ENCODE data around the gene ZBTB7C. TPM values are rescaled to one million over a fixed set of nuclear protein-coding genes. Genes with fewer than 3 reads are reported as not detected.

Gene ZBTB7C
- total and polyA plus RNA-seq, 2 of the 8 experiments (the other 6 are each of a cell fraction or from before 2014, with no cell fraction given), result 0.15 to 0.45 TPM

DNA sequence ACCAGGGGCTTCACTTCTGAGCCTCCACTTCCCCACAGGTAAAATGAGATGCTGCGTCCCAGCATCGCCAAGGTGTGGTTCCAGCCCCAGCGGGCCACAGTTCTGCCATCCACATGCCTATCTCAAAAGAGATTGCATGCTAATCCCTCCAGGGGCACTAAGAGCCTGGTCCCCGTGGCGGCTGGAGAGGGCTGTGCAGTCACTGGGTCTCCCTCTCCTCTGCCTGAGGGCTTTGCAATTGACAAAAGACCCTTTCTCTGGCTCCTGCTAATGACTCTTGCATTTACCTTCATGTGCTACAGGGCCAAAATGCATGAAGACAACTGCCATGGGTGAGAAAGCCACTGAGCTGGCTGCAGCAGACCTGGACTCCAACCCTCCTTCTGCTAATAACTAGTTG lies 18.5 kb downstream of the ZBTB7C start:
- Histone ChIP-seq H3K9me3 (ENCODE audit: insufficient read depth in 2 of 2, low read depth in 1 of 2, low read length in 1 of 2) (no peaks in the 10 kb centered on the region), H2BK12ac (ENCODE audit: low read depth, low read length) (no peak overlapping the region), H3K9ac (replicated peaks in 1 of 4; ENCODE audit: extremely low read depth in 1 of 4, low read depth in 3 of 4, low read length in 3 of 4) (no peak overlapping the region), H3K56ac (replicated peaks; ENCODE audit: insufficient read length, low read depth, low read length) (no peak overlapping the region), H2BK120ac (replicated peaks; ENCODE audit: low read depth, low read length) (no peak overlapping the region), H3K18ac (ENCODE audit: extremely low read depth, low read length) (no peak overlapping the region), H3K27me3 (replicated peaks in 1 of 4; ENCODE audit: control insufficient read depth in 3 of 4, extremely low read depth in 1 of 4, insufficient read depth in 3 of 4, low read length in 3 of 4) (no peaks in the 10 kb centered on the region; a peak in 2 of 7 replicates), H3K27ac (ENCODE audit: low read depth, low read length) (no peak overlapping the region), H2BK5ac (ENCODE audit: low read depth, low read length) (no peak overlapping the region), H3K4me1 (replicated peaks in 1 of 4; ENCODE audit: control insufficient read depth in 3 of 4, insufficient read depth in 4 of 4, low read length in 3 of 4) (peaks cover 0 to 5% (median 0%) of the 10 kb centered on the region in 4 experiments; a peak in 1 of 7 replicates), H3K79me2 (ENCODE audit: control insufficient read depth in 1 of 2, insufficient read depth in 2 of 2, low read length in 2 of 2) (no peaks in the 10 kb centered on the region), H3K4me2 (ENCODE audit: insufficient read depth in 1 of 2, low read depth in 2 of 2, low read length in 2 of 2) (no peak overlapping the region), H3K4ac (replicated peaks; ENCODE audit: insufficient read length, low read depth, low read length) (no peak overlapping the region), H3K14ac (ENCODE audit: insufficient read length) (no peak overlapping the region), H3K79me1 (ENCODE audit: low read depth, low read length) (no peaks in the 10 kb centered on the region), H2BK20ac (ENCODE audit: low read length) (no peak overlapping the region), H4K8ac (ENCODE audit: extremely low read depth, insufficient read depth, low read length) (no peak overlapping the region), H2BK15ac (ENCODE audit: low read length) (no peak overlapping the region), H3K36me3 (ENCODE audit: control insufficient read depth in 2 of 4, insufficient read depth in 4 of 4, low read length in 3 of 4) (no peaks in the 10 kb centered on the region), H4K91ac (replicated peaks; ENCODE audit: insufficient read length, low read length) (no peak overlapping the region), H4K5ac (ENCODE audit: insufficient read length, low read depth, low read length) (no peak overlapping the region), H4K20me1 (replicated peaks in 1 of 2; ENCODE audit: control insufficient read depth in 1 of 2, insufficient read depth in 2 of 2, low read length in 2 of 2) (no peaks in the 10 kb centered on the region), H2AK5ac (ENCODE audit: low read depth, low read length) (no peak overlapping the region), H2AFZ (ENCODE audit: low read length) (no peak overlapping the region), H3K23ac (ENCODE audit: insufficient read length) (no peak overlapping the region), H3K23me2 (ENCODE audit: low read depth, low read length) (peaks cover 2% of the 10 kb centered on the region; the same call in 1 of the 2 replicates), H3K4me3 (ENCODE audit: extremely low read depth in 1 of 4, insufficient read depth in 2 of 4, low read depth in 3 of 4, low read length in 4 of 4) (no peak overlapping the region)
- ChIA-PET CTCF (ENCODE audit: partially characterized antibody) (interaction anchor here (0.6 to 1.8 kb wide), 6 partner anchors 13 to 1693 kb away, joined by 3 to 5 read pairs (median 3); no protein-coding TSS in a partner anchor), POLR2A (ENCODE audit: partially characterized antibody) (no interaction called here)
- DNase-seq (ENCODE audit: low read depth in 1 of 2, low spot score in 2 of 2) (no peak), FAIRE-seq (no peak)
- 86% methylated on average over 5 of the region's 5 CpGs; no CpG with 5 or more reads in 1 of the 2 experiments for WGBS, 2 experiments (ENCODE audit: extremely low coverage in 1 of 2, insufficient coverage in 1 of 2, insufficient read length in 1 of 2, insufficient replicate concordance in 2 of 2, low coverage in 1 of 2, low lambda C conversion rate in 2 of 2, missing lambda C conversion rate in 1 of 2)
- TF ChIP-seq YY1 (IDR thresholded peaks at IDR 0.05; ENCODE audit: low read depth, low read length) (no peak), SP2 (IDR thresholded peaks at IDR 0.05; ENCODE audit: low read length) (no peak), USF2 (IDR thresholded peaks at IDR 0.05; ENCODE audit: low read length) (no peak), NANOG (IDR thresholded peaks at IDR 0.05; ENCODE audit: insufficient read depth, low read depth, low read length, poor library complexity, severe bottlenecking) (no peak), EP300 (IDR thresholded peaks at IDR 0.05; ENCODE audit: borderline replicate concordance in 1 of 2, low read depth in 2 of 2, low read length in 2 of 2) (no peak), GABPA (IDR thresholded peaks at IDR 0.05; ENCODE audit: borderline replicate concordance, insufficient read depth, low read length) (no peak), CREB1 (IDR thresholded peaks at IDR 0.05) (no peak), SP1 (IDR thresholded peaks at IDR 0.05; ENCODE audit: low read depth, low read length) (no peak), SIRT6 (IDR thresholded peaks at IDR 0.05; ENCODE audit: low read length) (no peak), PHF8 (conservative IDR thresholded peaks at IDR 0.05; ENCODE audit: low read depth, low read length) (no peak), SUZ12 (IDR thresholded peaks at IDR 0.05; ENCODE audit: low read length) (no peak), HDAC2 (IDR thresholded peaks at IDR 0.05; ENCODE audit: borderline replicate concordance in 1 of 2, low read depth in 2 of 2, low read length in 2 of 2) (no peak), TAF1 (IDR thresholded peaks at IDR 0.05; ENCODE audit: low read depth, low read length) (no peak)
